ENCODE measurements around the gene PTPRO.

DNA sequence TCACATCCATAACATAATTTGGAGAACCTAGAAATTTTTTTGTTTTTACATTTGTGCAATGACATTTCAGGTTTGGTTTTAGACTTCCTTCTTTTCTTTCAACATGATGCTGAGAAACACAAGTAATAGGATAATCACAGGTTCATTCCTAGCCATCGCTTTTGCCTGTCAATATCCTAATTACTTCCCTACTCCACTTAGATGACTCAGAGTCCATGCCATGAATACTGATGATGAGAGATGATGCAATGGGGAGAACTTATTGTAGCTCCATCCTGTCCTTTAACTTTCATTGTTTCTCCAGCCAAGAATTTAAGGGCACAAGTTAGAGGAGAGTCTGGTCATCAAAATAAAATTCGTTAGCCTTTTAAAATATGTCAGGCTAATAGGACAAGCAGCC, 101.3 kb downstream of the PTPRO start:
- TF ChIP-seq CTCF (IDR thresholded peaks at IDR 0.05; ENCODE audit: low read depth, low read length) (no peak), POLR2A (IDR thresholded peaks at IDR 0.05; ENCODE audit: extremely low read depth, insufficient read length) (no peak), MAX (IDR thresholded peaks at IDR 0.05; ENCODE audit: low read depth, low read length) (no peak), MYC (IDR thresholded peaks at IDR 0.05; ENCODE audit: low read depth, low read length) (no peak)

Measured in NB4 (cell line).